SK-N-MC (cell line): ENCODE results near the gene CAMSAP1.

Source experiments
- EZH2 ChIP-seq: fragments of 200-600 bp; sonication (generic); IDR thresholded peaks from one replicate; pipeline ENCODE4 v1.6.1; 2017; ENCODE audit warnings: antibody characterized with exemption
- FOXP2 ChIP-seq: optimal IDR thresholded peaks from 2 replicates; pipeline ENCODE3; 2011; ENCODE audit warnings: mild to moderate bottlenecking, moderate library complexity; ENCODE audit not compliant: insufficient read depth; ENCODE audit errors: extremely low read length, control extremely low read depth
- POLR2AphosphoS5 ChIP-seq: IDR thresholded peaks from 2 replicates; pipeline ENCODE4 v1.6.1; 2012; ENCODE audit warnings: mild to moderate bottlenecking, low read depth, low read length, borderline replicate concordance

DNA sequence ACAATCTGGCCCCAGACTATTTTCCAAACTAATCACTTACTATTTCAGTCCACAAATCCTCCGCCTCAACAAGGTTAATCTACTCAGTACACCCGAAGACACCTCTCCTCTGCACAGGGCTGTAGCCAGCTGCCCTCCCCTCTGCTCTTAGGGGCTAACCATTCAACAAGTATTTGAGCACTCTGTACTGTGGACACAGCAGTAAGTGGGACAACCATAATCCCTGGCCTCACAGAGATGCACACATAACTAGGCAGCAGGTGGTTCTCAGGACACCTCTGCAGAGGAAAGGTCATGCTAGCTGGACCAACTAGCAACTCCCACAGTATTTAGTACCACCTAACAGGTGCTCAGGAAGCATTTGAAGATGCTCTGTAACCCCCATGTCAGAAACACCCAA lies 5.5 kb downstream of the CAMSAP1 start:
- TF ChIP-seq POLR2AphosphoS5: no peak
- TF ChIP-seq EZH2: no peak
- TF ChIP-seq FOXP2: no peak
